HCT116 (cell line): Measurements from ENCODE around the gene CARD10. TPM values are rescaled to one million over a fixed set of nuclear protein-coding genes. Genes with fewer than 3 reads are reported as not detected.

Experiments
- ATAC-seq: fragments of 200-7000 bp; cut with Tn5 transposase; 2 replicates; pipeline ENCODE4 v1.9.1; 2020; ENCODE audit warnings: mild to moderate bottlenecking, moderate library complexity
- BruUV-seq: library from RNA; stranded (reverse); fragments of 400-500 nt; replicated peaks from 2 replicates; lab custom pipeline; 2021; lab: Mats Ljungman, UMichigan
- CTCF ChIA-PET: fragments of 300-600 bp; sonication (Branson Sonifier 250); formaldehyde crosslinking; loops from one replicate; lab custom pipeline; 2021; ENCODE audit warnings: antibody characterized with exemption; lab: Charles Lee
- POLR2A ChIA-PET: fragments of 300-600, 350-600 bp; sonication (Branson Sonifier 250); formaldehyde crosslinking; loops from one replicate; lab custom pipeline; 2021; ENCODE audit warnings: antibody characterized with exemption; lab: Charles Lee
- RAD21 ChIA-PET, 2 experiments: fragments of 300-600 bp; sonication (Branson Sonifier 250); formaldehyde crosslinking; loops; one replicate each; lab custom pipeline; 2023; ENCODE audit warnings: low total read pairs in 2 of 2; ENCODE audit not compliant: uncharacterized antibody in 2 of 2, unreplicated experiment in 2 of 2, low non-redundant PET in 1 of 2; lab: Charles Lee
- DNase-seq: peaks from one replicate; pipeline ENCODE4 v3.0.0-alpha.2; 2010; ENCODE audit warnings: low read depth, low spot score
- H2AFZ ChIP-seq: fragments of 200-600 bp; shearing (Covaris generic), sonication (generic); 2 replicates; pipeline ENCODE4 v1.6.1; 2017; ENCODE audit warnings: low read depth, mixed run types, mixed read lengths, antibody characterized with exemption, low read length; ENCODE audit not compliant: poor library complexity, severe bottlenecking
- H3K27ac ChIP-seq: 2 replicates; pipeline ENCODE4 v1.5.1; 2012; ENCODE audit warnings: low read depth, low read length
- H3K27me3 ChIP-seq: fragments of 200-600 bp; sonication (generic); 2 replicates; pipeline ENCODE4 v1.6.1; 2016; ENCODE audit warnings: mixed run types, low read length, mixed read lengths; ENCODE audit not compliant: insufficient read depth
- H3K36me3 ChIP-seq, 2 experiments: fragments of 200-500 bp in 1 of 2; fragments of 200-600 bp in 1 of 2; sonication (Bioruptor generic) in 1 of 2; sonication (generic) in 1 of 2; 2 replicates each; pipeline versions ENCODE4 v1.5.1 to v1.6.1; 2014 to 2016; ENCODE audit warnings: low read length in 2 of 2, inconsistent platforms in 1 of 2, mixed read lengths in 1 of 2, mixed run types in 1 of 2; ENCODE audit not compliant: insufficient read depth in 2 of 2, control insufficient read depth in 1 of 2
- H3K4me1 ChIP-seq, 2 experiments: fragments of 200-600 bp in 1 of 2; sonication (generic) in 1 of 2; 2 replicates each; pipeline versions ENCODE4 v1.5.1 to v1.6.1; 2012 to 2017; ENCODE audit warnings: low read length in 2 of 2, inconsistent platforms in 1 of 2, mild to moderate bottlenecking in 1 of 2, mixed read lengths in 1 of 2, mixed run types in 1 of 2, moderate library complexity in 1 of 2; ENCODE audit not compliant: insufficient read depth in 2 of 2, control insufficient read depth in 1 of 2
- H3K4me2 ChIP-seq: fragments of 200-600 bp; sonication (generic); 2 replicates; pipeline ENCODE4 v1.6.1; 2017; ENCODE audit warnings: mixed run types, low read length, mixed read lengths
- H3K4me3 ChIP-seq, 2 experiments: fragments of 200-600 bp in 1 of 2; sonication (generic) in 1 of 2; replicated peaks in 1 of 2; 2 replicates each; pipeline ENCODE4 v1.5.1; 2011 to 2016; ENCODE audit warnings: low read length in 2 of 2, control low read depth in 1 of 2, low read depth in 1 of 2, mild to moderate bottlenecking in 1 of 2, mixed read lengths in 1 of 2, mixed run types in 1 of 2
- H3K79me2 ChIP-seq: fragments of 200-600 bp; sonication (generic); 2 replicates; pipeline ENCODE4 v1.6.1; 2017; ENCODE audit warnings: mild to moderate bottlenecking, mixed run types, low read length, moderate library complexity, mixed read lengths; ENCODE audit not compliant: insufficient read depth
- H3K9ac ChIP-seq: fragments of 200-600 bp; sonication (generic); 2 replicates; pipeline ENCODE4 v1.6.1; 2016; ENCODE audit warnings: low read length, mixed read lengths
- H3K9me2 ChIP-seq: fragments of 200-600 bp; sonication (generic), shearing (Covaris generic); 2 replicates; pipeline ENCODE4 v1.6.1; 2017; ENCODE audit warnings: mixed run types, mild to moderate bottlenecking, moderate library complexity; ENCODE audit not compliant: insufficient read depth
- H3K9me3 ChIP-seq, 2 experiments: fragments of 200-500 bp in 1 of 2; fragments of 200-600 bp in 1 of 2; sonication (Bioruptor generic) in 1 of 2; sonication (generic) in 1 of 2; 2 replicates each; pipeline ENCODE4 v1.6.1; 2014 to 2017; ENCODE audit warnings: low read length in 2 of 2, mixed read lengths in 2 of 2, inconsistent platforms in 1 of 2, low read depth in 1 of 2, mild to moderate bottlenecking in 1 of 2, mixed run types in 1 of 2, moderate library complexity in 1 of 2; ENCODE audit not compliant: control insufficient read depth in 1 of 2, insufficient read depth in 1 of 2
- H4K20me1 ChIP-seq: fragments of 200-600 bp; sonication (generic), shearing (Covaris generic); 2 replicates; pipeline ENCODE4 v1.6.1; 2017; ENCODE audit warnings: mixed run types, mild to moderate bottlenecking, moderate library complexity; ENCODE audit not compliant: insufficient read depth
- SP1 ChIP-seq: IDR thresholded peaks from 2 replicates; pipeline ENCODE4 v1.6.1; 2012; ENCODE audit warnings: low read depth
- ZFX ChIP-seq: fragments of 450-650 bp; IDR thresholded peaks from 2 replicates; pipeline ENCODE4 v1.6.1; 2017
- intact Hi-C: fragments of 100-400 bp; cut with micrococcal nuclease; formaldehyde crosslinking; loops from 2 replicates; pipeline ENCODE4 v1.10.0; 2022
- total RNA-seq: library from RNA; stranded (reverse); gene quantifications from one replicate; pipeline ENCODE4 v1.2.1, GENCODE V29; 2021; ENCODE audit not compliant: unreplicated experiment
- TF ChIP-seq, protein P1 (sequence below): IDR thresholded peaks from 2 replicates; pipeline ENCODE4 v1.6.1; 2012

The CARD10 gene
- total RNA-seq, 1 experiment from 2014 or later = 32.0 TPM

DNA sequence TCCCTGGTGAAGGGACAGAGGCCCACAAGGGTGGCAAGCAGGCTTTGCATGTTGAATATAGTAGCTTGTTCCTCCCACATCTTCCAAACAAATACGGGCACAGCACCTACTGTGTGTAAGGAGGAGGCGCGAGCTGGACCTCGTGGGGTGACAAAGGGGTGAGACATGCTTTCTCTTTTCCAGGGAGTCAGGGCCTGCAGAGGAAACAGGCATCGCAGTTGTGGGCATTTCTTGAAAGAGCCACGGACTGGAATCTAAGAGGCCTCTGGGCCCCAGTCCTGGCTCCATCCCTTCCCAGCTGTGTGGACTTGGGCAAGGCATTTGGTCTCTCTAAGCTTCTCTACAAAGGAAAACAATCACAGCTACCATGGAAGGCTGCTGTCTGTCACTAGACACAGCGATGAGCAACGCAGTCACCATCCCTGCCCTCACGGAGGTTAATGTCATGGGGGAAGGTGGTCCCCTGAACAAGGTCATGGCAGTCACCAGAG, 28.1 kb upstream of the CARD10 start (continued):
- TF ChIP-seq, protein P1, sequence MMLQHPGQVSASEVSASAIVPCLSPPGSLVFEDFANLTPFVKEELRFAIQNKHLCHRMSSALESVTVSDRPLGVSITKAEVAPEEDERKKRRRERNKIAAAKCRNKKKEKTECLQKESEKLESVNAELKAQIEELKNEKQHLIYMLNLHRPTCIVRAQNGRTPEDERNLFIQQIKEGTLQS = no peak
- no peak for TF ChIP-seq ZFX

DNA sequence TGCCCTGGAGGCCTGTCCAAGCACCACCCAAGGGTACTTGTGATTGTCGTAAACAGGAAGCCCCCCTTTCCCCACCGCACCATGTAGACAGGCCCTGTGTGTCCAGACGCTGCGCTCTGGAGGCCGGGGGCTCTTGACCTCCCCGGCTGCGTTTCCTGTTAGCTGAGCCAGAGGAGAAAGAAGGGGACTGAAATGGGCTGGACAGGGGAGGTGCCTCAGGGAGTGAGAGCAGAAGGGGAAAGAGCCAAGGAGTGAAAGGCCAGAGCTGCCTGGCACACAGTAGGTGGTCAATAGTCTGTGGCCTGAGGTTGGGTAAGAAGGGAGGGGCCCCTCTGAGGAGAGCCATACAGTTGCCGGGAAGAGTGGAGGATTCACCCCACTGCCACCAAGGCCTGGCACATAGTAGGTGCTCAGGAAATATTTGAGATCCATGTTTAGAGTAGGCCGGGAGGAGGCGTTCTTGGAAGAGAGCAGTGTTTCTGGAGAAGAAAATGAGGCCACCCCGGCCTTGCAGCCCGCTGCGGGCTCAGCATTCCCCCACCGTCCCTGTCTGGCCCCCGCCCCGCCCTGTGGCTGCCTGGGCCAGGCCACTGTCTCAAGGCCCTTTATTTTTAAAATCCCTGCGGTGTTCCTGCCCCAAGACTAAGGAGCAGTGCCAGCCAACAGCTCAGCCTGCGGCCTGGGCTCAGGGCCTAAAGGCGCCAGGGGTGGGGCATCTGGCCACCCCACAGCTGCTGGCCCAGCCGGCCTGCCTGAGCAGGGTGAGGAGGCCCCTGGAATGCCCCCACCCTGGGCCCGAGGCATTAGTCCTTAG, 27.4 kb upstream of the CARD10 start:
- CTCF ChIA-PET = interaction anchor here (0.8 to 14.9 kb wide), 10 partner anchors 12 to 134 kb away, joined by 3 to 238 read pairs (median 4); partner anchors contain the start of genes CDC42EP1 and GGA1
- Histone ChIP-seq H3K9me2 (no peaks in the 10 kb centered on the region), H3K36me3 (no peaks in the 10 kb centered on the region), H3K4me3 (peak overlapping the region in 1 of 2 experiments; percentile 59; a peak in 1 of 4 replicates), H3K9me3 (no peaks in the 10 kb centered on the region), H3K27ac (peak overlapping the region; percentile 78), H2AFZ (peak overlapping the region; percentile 39), H3K4me2 (peak overlapping the region; percentile 93), H3K4me1 (peaks cover 35 to 55% of the 10 kb centered on the region in 2 experiments), H4K20me1 (no peaks in the 10 kb centered on the region), H3K27me3 (no peaks in the 10 kb centered on the region), H3K9ac (peak overlapping the region; percentile 67), H3K79me2 (no peaks in the 10 kb centered on the region)
- intact Hi-C loops = no loop called here
- TF ChIP-seq ZFX (0 out of 2 replicates have a peak, but pooled peaks have one; percentile 2), SP1 (no peak)
- RAD21 ChIA-PET = interaction anchor here (0.9 to 3.5 kb wide), 6 partner anchors 11 to 61 kb away, joined by 3 to 17 read pairs (median 3); no protein-coding TSS in a partner anchor
- POLR2A ChIA-PET = interaction anchor here (0.7 to 3.7 kb wide), 6 partner anchors 8 to 46 kb away, joined by 3 to 21 read pairs (median 5); partner anchors contain the start of gene CDC42EP1
- ATAC-seq (peak; percentile 10), DNase-seq (no peak)
- no TSS peak for BruUV-seq
